Measurements from ENCODE around the gene HMHB1.

Gene HMHB1

GRCh38 chr5:143860211-143860610 is 48.2 kb downstream of the HMHB1 start:
- no peak for DNase-seq
- intact Hi-C loops (cut with DNase I) = no loop called here

- intact Hi-C loops (cut with DNase I) = no loop called here
- no peak for DNase-seq
These were observed 50.3 kb downstream of the HMHB1 start for GRCh38 chr5:143862271-143862670.

GRCh38 chr5:143865426-143866025 is 53.6 kb downstream of the HMHB1 start:
- intact Hi-C loops (cut with DNase I) = no loop called here
- no peak for DNase-seq

All from posterior cingulate gyrus (tissue), 11 donors.